H9 (cell line): ENCODE measurements around the gene RERE. TPM values are rescaled to one million over a fixed set of nuclear protein-coding genes. Genes with fewer than 3 reads are reported as not detected.

Experiments used
- DNase-seq: peaks from one replicate; pipeline ENCODE4 v3.0.0-alpha.2; 2017
- H2AFZ ChIP-seq: one replicate; pipeline ENCODE4 v1.6.1; 2013; ENCODE audit warnings: mild to moderate bottlenecking, low read length, control low read depth, moderate library complexity
- H2AK5ac ChIP-seq: 2 replicates; pipeline ENCODE4 v1.6.1; 2013; ENCODE audit warnings: low read length, control low read depth, mixed read lengths; ENCODE audit not compliant: insufficient read length
- H2BK120ac ChIP-seq: one replicate; pipeline ENCODE4 v1.6.1; 2013; ENCODE audit warnings: low read depth, mild to moderate bottlenecking, low read length, control low read depth, inconsistent platforms; ENCODE audit not compliant: poor library complexity, severe bottlenecking
- H2BK12ac ChIP-seq: 2 replicates; pipeline ENCODE4 v1.6.1; 2013; ENCODE audit warnings: low read length, control low read depth, mixed read lengths, low read depth; ENCODE audit not compliant: insufficient read length
- H2BK15ac ChIP-seq: 2 replicates; pipeline ENCODE4 v1.6.1; 2013; ENCODE audit warnings: low read depth, low read length, control low read depth
- H2BK20ac ChIP-seq: one replicate; pipeline ENCODE4 v1.6.1; 2013; ENCODE audit warnings: low read depth, mild to moderate bottlenecking, low read length, control low read depth, inconsistent platforms; ENCODE audit not compliant: poor library complexity, severe bottlenecking
- H2BK5ac ChIP-seq: 2 replicates; pipeline ENCODE4 v1.6.1; 2013; ENCODE audit warnings: low read length, control low read depth, mixed read lengths; ENCODE audit not compliant: insufficient read length
- H3K14ac ChIP-seq: 2 replicates; pipeline ENCODE4 v1.6.1; 2013; ENCODE audit warnings: low read length, control low read depth; ENCODE audit not compliant: insufficient read depth
- H3K18ac ChIP-seq: 2 replicates; pipeline ENCODE4 v1.6.1; 2013; ENCODE audit warnings: low read depth, mild to moderate bottlenecking, mixed read lengths, low read length, control low read depth; ENCODE audit not compliant: insufficient read length
- H3K23ac ChIP-seq: 2 replicates; pipeline ENCODE4 v1.6.1; 2013; ENCODE audit warnings: low read length, control low read depth, mixed read lengths, low read depth; ENCODE audit not compliant: insufficient read length
- H3K23me2 ChIP-seq: 2 replicates; pipeline ENCODE4 v1.6.1; 2013; ENCODE audit warnings: low read depth, mild to moderate bottlenecking, mixed read lengths, low read length, control low read depth; ENCODE audit not compliant: insufficient read length, poor library complexity, severe bottlenecking
- H3K27ac ChIP-seq: 2 replicates; pipeline ENCODE4 v1.5.1; 2013; ENCODE audit warnings: low read length, control low read depth, mixed read lengths, low read depth; ENCODE audit not compliant: insufficient read length
- H3K27me3 ChIP-seq: 2 replicates; pipeline ENCODE4 v1.6.1; 2013; ENCODE audit warnings: low read length, control low read depth, inconsistent platforms; ENCODE audit not compliant: insufficient read depth
- H3K4ac ChIP-seq: 2 replicates; pipeline ENCODE4 v1.6.1; 2013; ENCODE audit warnings: low read depth, mild to moderate bottlenecking, control low read depth, inconsistent platforms, low read length, moderate library complexity
- H3K4me1 ChIP-seq: 2 replicates; pipeline ENCODE4 v1.6.1; 2013; ENCODE audit warnings: low read length, control low read depth, inconsistent platforms; ENCODE audit not compliant: insufficient read depth
- H3K4me2 ChIP-seq: 2 replicates; pipeline ENCODE4 v1.6.1; 2013; ENCODE audit warnings: low read length, control low read depth, mixed read lengths; ENCODE audit not compliant: insufficient read length, insufficient read depth
- H3K56ac ChIP-seq: 2 replicates; pipeline ENCODE4 v1.6.1; 2013; ENCODE audit warnings: low read depth, mild to moderate bottlenecking, mixed read lengths, low read length, control low read depth; ENCODE audit not compliant: insufficient read length
- H3K79me1 ChIP-seq: 2 replicates; pipeline ENCODE4 v1.6.1; 2013; ENCODE audit warnings: low read depth, mild to moderate bottlenecking, moderate library complexity, low read length, control low read depth, inconsistent platforms; ENCODE audit not compliant: insufficient read depth, poor library complexity, severe bottlenecking
- H3K79me2 ChIP-seq: 2 replicates; pipeline ENCODE4 v1.6.1; 2013; ENCODE audit warnings: low read length, control low read depth, inconsistent platforms; ENCODE audit not compliant: insufficient read depth
- H3K9ac ChIP-seq: 2 replicates; pipeline ENCODE4 v1.6.1; 2013; ENCODE audit warnings: low read length, control low read depth, mixed read lengths; ENCODE audit not compliant: insufficient read length; ENCODE audit errors: extremely low read depth
- H3K9me3 ChIP-seq: one replicate; pipeline ENCODE4 v1.6.1; 2013; ENCODE audit warnings: low read depth, low read length, inconsistent platforms; ENCODE audit not compliant: control insufficient read depth
- H3T11ph ChIP-seq: one replicate; pipeline ENCODE4 v1.6.1; 2013; ENCODE audit warnings: mild to moderate bottlenecking, low read length, control low read depth, inconsistent platforms
- H4K20me1 ChIP-seq: one replicate; pipeline ENCODE4 v1.6.1; 2013; ENCODE audit not compliant: control insufficient read depth, insufficient read length, insufficient read depth
- H4K5ac ChIP-seq: 2 replicates; pipeline ENCODE4 v1.6.1; 2013; ENCODE audit warnings: low read depth, mild to moderate bottlenecking, mixed read lengths, low read length, control low read depth; ENCODE audit not compliant: insufficient read length
- H4K8ac ChIP-seq: replicated peaks from 2 replicates; pipeline ENCODE4 v1.6.1; 2013; ENCODE audit warnings: low read length, control low read depth, mixed read lengths, low read depth; ENCODE audit not compliant: insufficient read length
- H4K91ac ChIP-seq: 2 replicates; pipeline ENCODE4 v1.6.1; 2013; ENCODE audit warnings: low read depth, mild to moderate bottlenecking, moderate library complexity, mixed read lengths, low read length, control low read depth; ENCODE audit not compliant: insufficient read length
- H3K27ac Mint-ChIP-seq, 3 experiments: 2 replicates in 2 of 3; 3 replicates in 1 of 3; pipeline ENCODE4 v1.8.0; 2020 to 2021; ENCODE audit warnings: mixed read lengths in 3 of 3, mild to moderate bottlenecking in 1 of 3, moderate library complexity in 1 of 3
- H3K27me3 Mint-ChIP-seq: 2 replicates; pipeline ENCODE4 v1.8.0; 2021; ENCODE audit warnings: low read depth, mild to moderate bottlenecking, moderate library complexity, mixed read lengths
- H3K36me3 Mint-ChIP-seq, 3 experiments: 2 replicates in 2 of 3; 3 replicates in 1 of 3; pipeline ENCODE4 v1.8.0; 2020 to 2021; ENCODE audit warnings: low read depth in 3 of 3, mixed read lengths in 3 of 3; ENCODE audit not compliant: insufficient read depth in 1 of 3
- H3K4me1 Mint-ChIP-seq, 2 experiments: 2 replicates each; pipeline ENCODE4 v1.8.0; 2020; ENCODE audit warnings: mixed read lengths in 2 of 2
- H3K4me3 Mint-ChIP-seq, 2 experiments: 2 replicates in 1 of 2; 3 replicates in 1 of 2; pipeline ENCODE4 v1.8.0; 2020 to 2021; ENCODE audit warnings: mild to moderate bottlenecking in 2 of 2, mixed read lengths in 2 of 2, moderate library complexity in 1 of 2
- H3K9me3 Mint-ChIP-seq, 2 experiments: 2 replicates in 1 of 2; 3 replicates in 1 of 2; pipeline ENCODE4 v1.8.0; 2020; ENCODE audit warnings: mild to moderate bottlenecking in 2 of 2, mixed read lengths in 2 of 2, moderate library complexity in 1 of 2
- CTCF ChIP-seq: fragments of 200-600 bp; sonication (generic); conservative IDR thresholded peaks from 3 replicates; pipeline ENCODE4 v1.8.0; 2021; ENCODE audit warnings: antibody characterized with exemption, mild to moderate bottlenecking
- WGBS: extraction: QIAGEN DNeasy Blood & Tissue Kit; methylation state at CpG from one replicate; pipeline ENCODE4 v1.1.7; 2013; ENCODE audit warnings: missing lambda C conversion rate, low lambda C conversion rate, mixed read lengths; ENCODE audit not compliant: insufficient read length; ENCODE audit errors: extremely low coverage; 5-methylcytosine and 5-hydroxymethylcytosine counted together
- total RNA-seq: library from RNA; stranded (reverse); gene quantifications from 2 replicates; pipeline ENCODE4 v1.2.1, GENCODE V29; 2021

The RERE gene
- total RNA-seq, 1 experiment from 2014 or later: 103 TPM

- H2BK15ac ChIP-seq: no peak overlapping the region
- no peak overlapping the region for H2BK5ac ChIP-seq
- H3K18ac ChIP-seq: no peak overlapping the region
- H3K9ac ChIP-seq: no peak overlapping the region
- Mint-ChIP-seq H3K4me1 (peaks cover 52 to 70% of the 10 kb centered on the region in 2 experiments), H3K9me3 (no peaks in the 10 kb centered on the region), H3K27ac (no peak overlapping the region), H3K4me3 (no peak overlapping the region), H3K27me3 (no peaks in the 10 kb centered on the region), H3K36me3 (peaks cover 0 to 5% (median 3%) of the 10 kb centered on the region in 3 experiments; a peak in 2 of 7 replicates)
- no peak overlapping the region for H2BK120ac ChIP-seq
- H4K5ac ChIP-seq: no peak overlapping the region
- H3T11ph ChIP-seq: peak overlapping the region; percentile 21
- no peak overlapping the region for H3K4me2 ChIP-seq
- no peak overlapping the region for H4K91ac ChIP-seq
- H2BK12ac ChIP-seq: no peak overlapping the region
- no peaks in the 10 kb centered on the region for H4K20me1 ChIP-seq
- no peak overlapping the region for H2AK5ac ChIP-seq
- H3K27ac ChIP-seq: no peak overlapping the region
- no peaks in the 10 kb centered on the region for H3K27me3 ChIP-seq
- H3K4ac ChIP-seq: no peak overlapping the region
- WGBS: no CpG with 5 or more reads among the region's 2 CpGs
- peaks cover 10% of the 10 kb centered on the region for H3K79me1 ChIP-seq
- H3K23ac ChIP-seq: no peak overlapping the region
- peaks cover 6% of the 10 kb centered on the region; the same call in 1 of the 2 replicates for H3K4me1 ChIP-seq
- no peaks in the 10 kb centered on the region for H3K9me3 ChIP-seq
- DNase-seq: no peak
- no peak overlapping the region for H4K8ac ChIP-seq
- H3K14ac ChIP-seq: no peak overlapping the region
- H3K23me2 ChIP-seq: no peaks in the 10 kb centered on the region
- no peak overlapping the region for H3K56ac ChIP-seq
- no peak overlapping the region for H2AFZ ChIP-seq
- H2BK20ac ChIP-seq: no peak overlapping the region
- no peak for TF ChIP-seq CTCF
- peaks cover 34% of the 10 kb centered on the region; the same call in 1 of the 2 replicates for H3K79me2 ChIP-seq
Observed at GRCh38 chr1:8628606-8629005, 188.8 kb downstream of the RERE start.
